Posterior vena cava (tissue), 2 donors: ENCODE results near the gene RAD51AP2. TPM values are rescaled to one million over a fixed set of nuclear protein-coding genes. Genes with fewer than 3 reads are reported as not detected.
"Not testable (repeated sequence)": the region's sequence is repeated elsewhere in the genome, so short reads cannot be mapped to it uniquely, and the experiment has no call there.

Experiments used
- DNase-seq: peaks from one replicate; pipeline ENCODE4 v3.0.0-alpha.2; 2020; ENCODE audit warnings: low spot score
- intact Hi-C, 2 donors: fragments of 100-400 bp; cut with DNase I; formaldehyde crosslinking; loops; one replicate each; pipeline versions ENCODE4 v1.14.1 to v1.14.2; 2022 to 2023
- total RNA-seq, 2 donors: library from RNA; stranded (reverse); fragmentation: NEBNext Ultra II Directional; extraction: Animal tissue kit (Norgen Biotek cat#: 25700); gene quantifications; one replicate each; pipeline ENCODE4 v1.2.1, GENCODE V29; 2021
- donor health status: DM: yes; HTN: yes; CAD: no.
- donor health status: DM: yes; HTN: yes; CAD: no.

Gene RAD51AP2
- total RNA-seq, 2 donors from 2014 or later, result not detected

- peak; percentile 76 for DNase-seq
- intact Hi-C loops, result no loop called here
Measured at GRCh38 chr2:17538844-17539554, 20.8 kb upstream of the RAD51AP2 start.

DNA sequence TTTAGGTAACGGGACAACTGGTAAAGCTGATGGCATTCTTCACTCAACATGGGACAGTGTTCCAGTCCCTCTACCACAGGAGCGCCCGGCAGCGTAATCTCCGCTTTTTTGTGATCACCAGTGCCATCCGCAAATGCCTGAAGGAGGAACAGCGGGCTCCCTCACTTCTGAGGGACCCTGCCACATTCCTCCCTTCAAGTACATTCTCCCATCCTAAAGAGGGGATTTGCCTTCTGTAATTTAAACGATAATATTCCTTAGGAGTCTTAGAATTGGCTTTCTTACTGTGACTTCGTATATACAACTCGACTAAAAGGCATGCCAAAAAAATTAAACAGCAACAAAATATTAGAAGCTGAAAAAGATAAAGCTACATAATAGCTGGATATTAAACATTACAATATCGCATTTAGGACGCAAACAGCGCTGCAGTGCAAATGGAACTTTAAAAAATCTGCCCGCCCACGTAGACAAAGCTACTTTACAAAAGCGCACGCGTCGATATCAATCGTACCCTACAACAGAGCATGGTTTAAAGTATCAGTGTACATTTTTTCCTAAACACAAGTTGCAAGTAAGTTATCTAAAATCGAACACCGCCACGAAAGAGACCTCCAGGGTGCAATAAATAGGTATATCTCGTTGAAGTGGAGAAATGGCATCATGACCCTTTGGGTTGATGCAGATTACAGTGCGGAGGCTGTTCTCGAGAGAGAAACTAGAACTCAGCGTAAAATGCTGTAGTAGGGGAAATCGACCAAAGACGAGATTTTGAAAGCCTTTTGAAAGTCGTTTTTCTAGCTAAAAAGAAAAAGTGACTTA, 20.0 kb upstream of the RAD51AP2 start:
- intact Hi-C loops, result no loop called here
- DNase-seq, result no peak

DNA sequence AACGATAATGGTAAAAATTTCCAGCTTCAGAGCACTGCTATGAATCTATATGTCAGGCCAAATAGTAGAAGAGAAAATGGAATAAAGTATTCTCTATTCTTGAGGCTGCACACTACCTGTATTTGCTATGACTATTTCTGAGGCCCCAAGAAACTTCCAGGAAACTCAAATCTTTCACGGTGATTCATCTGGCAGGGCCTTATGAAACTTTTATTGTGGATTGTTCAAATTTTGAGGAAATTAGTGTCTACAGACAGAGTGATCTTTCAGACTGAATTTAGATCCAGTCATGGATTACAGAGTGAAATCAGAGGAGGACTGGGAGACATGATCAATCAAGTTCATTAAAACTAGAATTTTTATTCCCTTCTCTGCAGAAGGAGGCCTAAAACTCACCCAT, 18.2 kb upstream of the RAD51AP2 start:
- intact Hi-C loops, result no loop called here
- no peak for DNase-seq

GRCh38 chr2:17533546-17533945, 15.3 kb upstream of the RAD51AP2 start:
- no peak for DNase-seq

GRCh38 chr2:17529771-17530170, 11.5 kb upstream of the RAD51AP2 start:
- no peak for DNase-seq

More at GRCh38 chr2:17533546-17533945, 15.3 kb upstream of the RAD51AP2 start:
- intact Hi-C loops, result no loop called here

DNA sequence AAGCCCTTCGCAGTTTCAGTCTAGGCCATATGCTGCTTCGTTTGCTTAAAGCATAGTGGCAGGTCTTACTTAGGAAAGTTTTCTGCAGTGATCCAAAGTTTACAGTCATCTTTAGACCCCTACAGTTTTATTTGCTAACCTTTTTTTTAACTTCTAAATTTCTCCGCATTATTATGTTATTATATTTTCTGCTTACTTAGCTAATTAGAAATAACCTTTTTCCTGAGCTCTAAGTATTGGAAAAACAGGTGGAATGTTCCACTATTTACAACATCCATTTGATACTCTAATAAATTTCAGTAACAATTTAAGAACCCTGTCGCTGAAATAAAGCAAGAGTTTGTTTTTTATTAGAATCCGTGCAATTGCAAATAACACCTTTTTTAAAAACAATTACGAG, 4.1 kb upstream of the RAD51AP2 start:
- intact Hi-C loops, result no loop called here
- no peak for DNase-seq

More at GRCh38 chr2:17529771-17530170, 11.5 kb upstream of the RAD51AP2 start:
- intact Hi-C loops, result no loop called here

GRCh38 chr2:17521621-17522020, 3.4 kb upstream of the RAD51AP2 start:
- intact Hi-C loops, result no loop called here
- DNase-seq, result no peak

DNA sequence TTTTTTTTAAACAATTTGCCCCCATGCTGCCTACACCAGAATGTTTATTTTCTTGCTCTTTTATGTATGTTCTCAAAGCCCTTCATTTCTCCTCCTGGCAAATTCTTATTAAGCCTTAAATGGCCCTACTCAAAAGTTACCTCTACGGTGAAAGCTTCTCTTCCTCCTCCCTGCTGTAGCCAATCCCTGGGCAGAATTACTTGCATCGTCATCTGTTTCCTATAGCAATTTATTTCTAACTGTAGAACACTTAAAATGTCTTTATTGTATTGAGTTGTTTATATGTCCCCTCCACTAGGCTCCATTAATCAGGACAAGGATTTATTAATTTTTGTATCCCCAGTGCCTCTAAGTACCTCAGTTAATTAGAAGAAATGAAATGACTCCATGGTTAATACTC, 2.5 kb upstream of the RAD51AP2 start:
- intact Hi-C loops, result no loop called here
- DNase-seq, result no peak

DNA sequence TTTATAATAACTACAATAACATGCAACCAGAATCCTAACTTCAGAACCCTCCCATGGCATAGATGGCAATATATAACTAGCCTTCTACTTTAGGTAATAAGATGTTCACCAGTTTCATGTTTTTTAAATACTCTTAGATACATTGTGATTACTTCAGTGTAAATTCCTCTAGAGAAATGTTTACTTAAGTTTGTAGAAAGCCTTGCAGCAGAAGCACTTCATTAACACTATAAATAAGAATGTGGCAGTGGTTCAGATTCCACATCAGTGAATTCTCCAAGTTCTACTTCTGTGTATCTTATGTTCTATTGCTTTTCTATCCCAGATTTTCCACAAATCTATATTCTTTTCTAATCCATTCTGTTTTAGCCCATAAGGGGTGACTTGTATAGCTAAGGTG, 1.2 kb upstream of the RAD51AP2 start:
- DNase-seq, result no peak

GRCh38 chr2:17517481-17518211, 594 bp downstream of the RAD51AP2 start:
- intact Hi-C loops, result no loop called here

More for the DNA sequence above, 1.2 kb upstream of the RAD51AP2 start:
- intact Hi-C loops, result no loop called here

DNA sequence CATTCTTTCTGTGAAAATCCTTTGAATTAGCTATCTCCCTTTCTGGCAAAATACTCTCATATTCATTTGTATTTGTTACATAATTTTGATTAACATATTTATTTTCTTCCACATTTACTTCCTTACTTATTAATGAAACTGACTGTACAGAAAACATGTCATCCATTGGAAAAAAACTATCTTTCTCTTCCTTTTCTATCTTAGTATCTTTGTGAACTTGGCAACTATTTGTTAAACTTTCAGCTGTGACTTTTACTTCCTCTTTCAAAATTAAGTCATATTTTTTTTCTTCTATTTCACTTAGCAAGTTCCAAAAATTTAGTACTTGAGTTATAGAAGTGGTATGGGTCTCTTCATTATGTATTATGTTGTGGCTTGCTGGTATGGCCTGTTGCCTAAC, 2.6 kb downstream of the RAD51AP2 start:
- intact Hi-C loops, result no loop called here
- no peak for DNase-seq

More at GRCh38 chr2:17517481-17518211, 594 bp downstream of the RAD51AP2 start:
- no peak for DNase-seq

- DNase-seq, result no peak
- intact Hi-C loops, result no loop called here
Measured at GRCh38 chr2:17506736-17507616, 11.3 kb downstream of the RAD51AP2 start.

DNA sequence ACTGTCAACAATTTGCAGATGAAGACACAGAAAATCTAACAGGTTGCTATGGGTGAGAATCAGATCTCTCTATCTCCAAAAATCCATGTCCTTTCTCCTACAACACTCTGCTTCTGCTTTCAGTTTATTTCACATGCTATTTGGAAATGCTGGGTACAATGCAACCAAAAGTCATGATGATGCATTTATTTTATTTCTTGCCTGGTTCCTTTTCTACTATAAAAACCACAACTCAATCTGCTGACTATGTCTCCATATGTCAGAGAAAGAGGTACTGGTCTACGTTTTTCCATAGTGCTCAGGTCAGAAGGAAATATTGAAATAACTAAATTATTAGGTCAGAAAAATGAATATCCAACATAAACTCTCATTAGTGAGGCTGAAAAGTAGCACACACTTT, 20.5 kb downstream of the RAD51AP2 start:
- DNase-seq, result no peak
- intact Hi-C loops, result no loop called here

- no peak for DNase-seq
- intact Hi-C loops, result no loop called here
Measured at GRCh38 chr2:17495590-17495989, 22.6 kb downstream of the RAD51AP2 start.

- intact Hi-C loops, DNase-seq: not testable (repeated sequence)
Measured at GRCh38 chr2:17490165-17490564, 28.1 kb downstream of the RAD51AP2 start.

- intact Hi-C loops, DNase-seq: not testable (repeated sequence)
Measured at GRCh38 chr2:17488610-17489009, 29.6 kb downstream of the RAD51AP2 start.

- DNase-seq, result no peak
- intact Hi-C loops, result no loop called here
Measured at GRCh38 chr2:17483496-17483895, 34.7 kb downstream of the RAD51AP2 start.

GRCh38 chr2:17482651-17483050, 35.6 kb downstream of the RAD51AP2 start:
- intact Hi-C loops, result no loop called here
- no peak for DNase-seq

- intact Hi-C loops, result no loop called here
- DNase-seq, result no peak
Measured at GRCh38 chr2:17479875-17480274, 38.4 kb downstream of the RAD51AP2 start.
